Activated CD8-positive, alpha-beta memory T cell treated with anti-CD3 and anti-CD28 coated beads for 24 hours (primary cell): Measurements from ENCODE around the gene SNX30.

ENCODE experiments used
- DNase-seq: peaks from one replicate; pipeline ENCODE4 v3.0.0-alpha.2; 2020

The SNX30 gene

GRCh38 chr9:112753725-112754124, 3.2 kb downstream of the SNX30 start:
- no peak for DNase-seq

- DNase-seq, result no peak
Measured at GRCh38 chr9:112754578-112754977, 4.0 kb downstream of the SNX30 start.

GRCh38 chr9:112755016-112755427, 4.5 kb downstream of the SNX30 start:
- no peak for DNase-seq

GRCh38 chr9:112755675-112756074, 5.1 kb downstream of the SNX30 start:
- no peak for DNase-seq

- no peak for DNase-seq
Measured at GRCh38 chr9:112757282-112757883, 6.8 kb downstream of the SNX30 start.

GRCh38 chr9:112757940-112758339, 7.4 kb downstream of the SNX30 start:
- DNase-seq, result no peak

GRCh38 chr9:112760821-112761220, 10.3 kb downstream of the SNX30 start:
- DNase-seq, result no peak

- no peak for DNase-seq
Measured at GRCh38 chr9:112761912-112762655, 11.5 kb downstream of the SNX30 start.

- DNase-seq, result no peak
Measured at GRCh38 chr9:112762726-112763518, 12.4 kb downstream of the SNX30 start.

GRCh38 chr9:112764344-112764743, 13.8 kb downstream of the SNX30 start:
- DNase-seq, result no peak

- no peak for DNase-seq
Measured at GRCh38 chr9:112764837-112765236, 14.3 kb downstream of the SNX30 start.

- no peak for DNase-seq
Measured at GRCh38 chr9:112765281-112765680, 14.7 kb downstream of the SNX30 start.

GRCh38 chr9:112771359-112772214, 21.0 kb downstream of the SNX30 start:
- DNase-seq, result no peak

GRCh38 chr9:112772215-112772509, 21.6 kb downstream of the SNX30 start:
- no peak for DNase-seq

GRCh38 chr9:112772551-112772950, 22.0 kb downstream of the SNX30 start:
- no peak for DNase-seq

GRCh38 chr9:112774006-112774996, 23.7 kb downstream of the SNX30 start:
- DNase-seq, result no peak

GRCh38 chr9:112777914-112778313, 27.4 kb downstream of the SNX30 start:
- no peak for DNase-seq

- no peak for DNase-seq
Measured at GRCh38 chr9:112780450-112781036, 30.0 kb downstream of the SNX30 start.

GRCh38 chr9:112782218-112782617, 31.7 kb downstream of the SNX30 start:
- no peak for DNase-seq

- DNase-seq, result no peak
Measured at GRCh38 chr9:112783551-112783954, 33.0 kb downstream of the SNX30 start.

GRCh38 chr9:112784020-112784785, 33.6 kb downstream of the SNX30 start:
- DNase-seq, result no peak
